DMS114 treated with DMSO at 0.1 percent for 48 hours (cell line): Measurements from ENCODE around the gene SERGEF.

ENCODE experiments used
- DNase-seq: peaks from one replicate; lab custom pipeline; 2025; ENCODE audit not compliant: unreplicated experiment; lab: John Stamatoyannopoulos, UW

Gene SERGEF

GRCh38 chr11:17821648-17822400 is 191.0 kb downstream of the SERGEF start:
- DNase-seq, result no peak

GRCh38 chr11:17816232-17816931 is 196.5 kb downstream of the SERGEF start:
- no peak for DNase-seq

GRCh38 chr11:17814546-17814945 is 198.3 kb downstream of the SERGEF start:
- no peak for DNase-seq

- no peak for DNase-seq
Measured at GRCh38 chr11:17813391-17814059, 199.3 kb downstream of the SERGEF start.

GRCh38 chr11:17812865-17813187 is 200.0 kb downstream of the SERGEF start:
- DNase-seq, result no peak

- no peak for DNase-seq
Measured at GRCh38 chr11:17812091-17812864, 200.6 kb downstream of the SERGEF start.

GRCh38 chr11:17811352-17811751 is 201.5 kb downstream of the SERGEF start:
- no peak for DNase-seq

GRCh38 chr11:17810746-17811145 is 202.1 kb downstream of the SERGEF start:
- DNase-seq, result no peak

GRCh38 chr11:17810041-17810440 is 202.8 kb downstream of the SERGEF start:
- DNase-seq, result no peak

- DNase-seq, result no peak
Measured at GRCh38 chr11:17807034-17807433, 205.8 kb downstream of the SERGEF start.

- DNase-seq, result no peak
Measured at GRCh38 chr11:17805873-17806272, 207.0 kb downstream of the SERGEF start.

- DNase-seq, result no peak
Measured at GRCh38 chr11:17805043-17805442, 207.8 kb downstream of the SERGEF start.

GRCh38 chr11:17803754-17804334 is 209.0 kb downstream of the SERGEF start:
- DNase-seq, result no peak

GRCh38 chr11:17802491-17802890 is 210.4 kb downstream of the SERGEF start:
- no peak for DNase-seq

- DNase-seq, result no peak
Measured at GRCh38 chr11:17801166-17801565, 211.7 kb downstream of the SERGEF start.

- no peak for DNase-seq
Measured at GRCh38 chr11:17799147-17799546, 213.7 kb downstream of the SERGEF start.

- no peak for DNase-seq
Measured at GRCh38 chr11:17798716-17799115, 214.1 kb downstream of the SERGEF start.

GRCh38 chr11:17798253-17798652 is 214.6 kb downstream of the SERGEF start:
- no peak for DNase-seq

GRCh38 chr11:17796154-17796553 is 216.7 kb downstream of the SERGEF start:
- no peak for DNase-seq

- DNase-seq, result no peak
Measured at GRCh38 chr11:17794981-17795380, 217.9 kb downstream of the SERGEF start.

GRCh38 chr11:17793642-17794170 is 219.1 kb downstream of the SERGEF start:
- DNase-seq, result no peak
